Measurements from ENCODE around the gene KCNK17.

The KCNK17 gene

DNA sequence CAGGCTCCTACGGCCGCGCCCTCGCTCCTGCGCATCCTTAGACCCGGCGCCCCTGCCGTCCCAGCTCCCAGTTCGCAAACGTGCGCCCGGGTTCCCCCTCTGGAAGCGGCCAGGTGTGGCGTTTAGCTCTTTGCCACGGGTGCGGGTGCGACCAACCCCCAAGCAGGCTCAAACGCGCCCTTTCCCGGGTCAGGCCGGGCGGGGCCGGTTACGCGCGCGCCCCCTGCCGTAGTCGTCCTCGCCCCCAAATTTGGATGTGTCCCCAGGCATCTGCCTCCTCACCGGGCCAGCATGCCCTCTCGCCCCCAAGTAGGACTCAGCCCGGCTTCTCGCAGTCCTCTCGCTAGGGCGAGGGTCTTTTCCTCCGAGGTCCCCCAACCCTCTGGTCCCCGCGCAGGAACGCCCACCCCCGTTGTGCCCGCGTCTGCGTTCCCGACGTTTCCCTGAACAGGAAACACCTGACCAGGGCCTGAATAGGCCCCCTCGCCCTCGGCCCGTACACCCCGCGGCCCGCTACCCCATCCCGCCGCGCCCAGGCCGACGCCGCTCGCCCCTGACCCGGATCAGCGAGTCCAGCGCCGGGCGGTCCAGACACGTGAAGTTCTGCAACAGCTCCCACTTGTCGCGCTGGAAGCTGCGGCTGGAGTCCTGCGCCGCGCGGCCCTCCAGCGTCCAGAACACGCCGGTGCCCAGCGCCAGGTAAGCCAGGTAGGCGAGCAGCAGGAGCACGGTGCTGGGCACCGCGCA, 520 bp downstream of the KCNK17 start:
- in situ Hi-C loops (cut with MboI; ENCODE audit: low sequenced_read_pairs, unreplicated experiment), result no loop called here
- no peak for DNase-seq (ENCODE audit: low spot score)
- TF ChIP-seq, protein P1, sequence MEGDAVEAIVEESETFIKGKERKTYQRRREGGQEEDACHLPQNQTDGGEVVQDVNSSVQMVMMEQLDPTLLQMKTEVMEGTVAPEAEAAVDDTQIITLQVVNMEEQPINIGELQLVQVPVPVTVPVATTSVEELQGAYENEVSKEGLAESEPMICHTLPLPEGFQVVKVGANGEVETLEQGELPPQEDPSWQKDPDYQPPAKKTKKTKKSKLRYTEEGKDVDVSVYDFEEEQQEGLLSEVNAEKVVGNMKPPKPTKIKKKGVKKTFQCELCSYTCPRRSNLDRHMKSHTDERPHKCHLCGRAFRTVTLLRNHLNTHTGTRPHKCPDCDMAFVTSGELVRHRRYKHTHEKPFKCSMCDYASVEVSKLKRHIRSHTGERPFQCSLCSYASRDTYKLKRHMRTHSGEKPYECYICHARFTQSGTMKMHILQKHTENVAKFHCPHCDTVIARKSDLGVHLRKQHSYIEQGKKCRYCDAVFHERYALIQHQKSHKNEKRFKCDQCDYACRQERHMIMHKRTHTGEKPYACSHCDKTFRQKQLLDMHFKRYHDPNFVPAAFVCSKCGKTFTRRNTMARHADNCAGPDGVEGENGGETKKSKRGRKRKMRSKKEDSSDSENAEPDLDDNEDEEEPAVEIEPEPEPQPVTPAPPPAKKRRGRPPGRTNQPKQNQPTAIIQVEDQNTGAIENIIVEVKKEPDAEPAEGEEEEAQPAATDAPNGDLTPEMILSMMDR (IDR thresholded peaks at IDR 0.05; ENCODE audit: borderline replicate concordance, control extremely low read depth, extremely low read depth, insufficient read depth, missing control alignments), result no peak

GRCh38 chr6:39312912-39313525, 1.2 kb downstream of the KCNK17 start:
- in situ Hi-C loops (cut with MboI; ENCODE audit: low sequenced_read_pairs, unreplicated experiment), result no loop called here
- TF ChIP-seq, protein P1 (IDR thresholded peaks at IDR 0.05; ENCODE audit: borderline replicate concordance, control extremely low read depth, extremely low read depth, insufficient read depth, missing control alignments), result no peak

GRCh38 chr6:39310542-39310941, 3.7 kb downstream of the KCNK17 start:
- no peak for DNase-seq (ENCODE audit: low spot score)
- TF ChIP-seq, protein P1 (IDR thresholded peaks at IDR 0.05; ENCODE audit: borderline replicate concordance, control extremely low read depth, extremely low read depth, insufficient read depth, missing control alignments), result no peak
- in situ Hi-C loops (cut with MboI; ENCODE audit: low sequenced_read_pairs, unreplicated experiment), result no loop called here

More at GRCh38 chr6:39312912-39313525, 1.2 kb downstream of the KCNK17 start:
- DNase-seq (ENCODE audit: low spot score), result no peak

- TF ChIP-seq, protein P1 (IDR thresholded peaks at IDR 0.05; ENCODE audit: borderline replicate concordance, control extremely low read depth, extremely low read depth, insufficient read depth, missing control alignments), result peak; percentile 82
- in situ Hi-C loops (cut with MboI; ENCODE audit: low sequenced_read_pairs, unreplicated experiment), result loop anchor here (10.0 kb wide), 1 partner anchor 315 kb away; no protein-coding TSS in a partner anchor
- peak; percentile 80 for DNase-seq (ENCODE audit: low spot score)
Observed at GRCh38 chr6:39309942-39310531, 4.2 kb downstream of the KCNK17 start.

DNA sequence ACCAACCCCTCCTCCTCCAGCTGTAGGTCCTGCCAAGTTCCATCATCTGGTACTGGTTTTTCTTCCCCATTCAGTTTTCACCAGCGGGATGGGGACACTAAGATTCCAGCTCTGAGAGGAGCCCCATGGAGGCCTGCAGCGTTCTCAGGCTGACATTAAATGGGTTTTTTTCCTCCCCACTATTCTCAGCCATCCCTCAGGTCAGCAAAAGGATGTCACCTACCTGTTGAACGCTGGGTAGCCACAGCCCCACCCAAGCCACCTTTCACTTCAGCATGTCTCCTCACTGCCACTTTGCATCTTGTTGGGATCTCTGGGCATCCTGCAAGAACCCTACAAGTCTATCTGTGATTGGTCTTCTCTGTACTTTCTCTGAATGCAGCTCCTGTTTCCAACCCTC, 6.8 kb downstream of the KCNK17 start:
- DNase-seq (ENCODE audit: low spot score), result no peak
- in situ Hi-C loops (cut with MboI; ENCODE audit: low sequenced_read_pairs, unreplicated experiment), result loop anchor here (10.0 kb wide), 1 partner anchor 313 kb away; no protein-coding TSS in a partner anchor
- TF ChIP-seq, protein P1 (IDR thresholded peaks at IDR 0.05; ENCODE audit: borderline replicate concordance, control extremely low read depth, extremely low read depth, insufficient read depth, missing control alignments), result no peak

GRCh38 chr6:39304951-39305350, 9.3 kb downstream of the KCNK17 start:
- in situ Hi-C loops (cut with MboI; ENCODE audit: low sequenced_read_pairs, unreplicated experiment), result loop anchor here (5.0 to 10.0 kb wide), 2 partner anchors 138 to 310 kb away; no protein-coding TSS in a partner anchor
- TF ChIP-seq, protein P1 (IDR thresholded peaks at IDR 0.05; ENCODE audit: borderline replicate concordance, control extremely low read depth, extremely low read depth, insufficient read depth, missing control alignments), result no peak
- no peak for DNase-seq (ENCODE audit: low spot score)
